NT2/D1 (cell line): ENCODE measurements around the gene CD69.

Source experiments
- SUZ12 ChIP-seq: IDR thresholded peaks from 2 replicates; pipeline ENCODE4 v1.6.1; 2011; ENCODE audit not compliant: insufficient read length, insufficient read depth; ENCODE audit errors: extremely low read depth
- YY1 ChIP-seq: IDR thresholded peaks from 2 replicates; pipeline ENCODE4 v1.6.1; 2011; ENCODE audit not compliant: insufficient read length, insufficient read depth
- ZNF274 ChIP-seq: IDR thresholded peaks from 2 replicates; pipeline ENCODE4 v1.6.1; 2011; ENCODE audit warnings: mild to moderate bottlenecking, low read depth, low read length

DNA sequence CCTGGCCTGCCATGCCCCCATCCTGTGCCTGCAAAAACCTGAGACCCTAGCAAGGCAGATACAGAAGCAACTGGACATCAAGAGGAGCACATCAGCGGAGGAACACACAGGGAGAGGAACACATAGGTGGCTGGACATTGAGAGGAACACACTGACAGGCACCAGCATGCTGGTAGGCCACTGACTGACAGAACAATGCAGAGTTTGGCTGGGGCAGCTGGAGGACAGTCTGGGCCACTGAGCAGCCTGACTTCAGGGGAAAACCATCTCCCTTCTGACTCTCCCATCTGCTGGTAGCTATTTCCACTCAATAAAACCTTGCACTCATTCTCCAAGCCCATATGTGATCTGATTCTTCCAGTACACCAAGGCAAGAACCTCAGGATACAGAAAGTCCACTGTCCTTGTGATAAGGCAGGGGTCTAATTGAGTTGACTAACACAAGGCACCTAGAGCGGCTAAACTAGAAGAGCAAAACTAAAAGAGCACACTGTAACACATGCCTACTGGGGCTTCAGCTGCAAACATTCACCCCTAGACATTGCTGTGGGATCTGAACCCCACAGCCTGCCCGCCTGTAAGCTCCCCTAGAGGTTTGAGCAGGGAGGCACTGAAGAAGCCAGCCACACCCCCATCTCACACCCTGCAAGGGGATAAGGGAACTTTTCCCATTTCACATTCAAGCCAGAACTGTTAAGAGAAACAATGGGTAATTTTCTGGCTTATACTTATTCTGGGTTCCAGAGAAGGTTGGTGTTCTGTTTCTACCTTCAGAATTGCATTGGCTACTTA lies 49.9 kb downstream of the CD69 start:
- TF ChIP-seq SUZ12 = no peak
- TF ChIP-seq ZNF274 = no peak
- TF ChIP-seq YY1 = no peak
